8988T (cell line): ENCODE measurements around the gene SYNPO.

ENCODE experiments used
- DNase-seq: peaks from one replicate; pipeline ENCODE4 v3.0.0; 2011

The SYNPO gene

GRCh38 chr5:150608991-150609390, 31.5 kb upstream of the SYNPO start:
- DNase-seq: no peak

GRCh38 chr5:150609843-150610584, 30.4 kb upstream of the SYNPO start:
- DNase-seq: no peak

- no peak for DNase-seq
Measured at GRCh38 chr5:150611026-150611425, 29.4 kb upstream of the SYNPO start.

- no peak for DNase-seq
Measured at GRCh38 chr5:150612405-150612804, 28.1 kb upstream of the SYNPO start.

- no peak for DNase-seq
Measured at GRCh38 chr5:150612905-150613670, 27.4 kb upstream of the SYNPO start.

GRCh38 chr5:150613991-150614660, 26.3 kb upstream of the SYNPO start:
- no peak for DNase-seq

- no peak for DNase-seq
Measured at GRCh38 chr5:150614661-150615060, 25.8 kb upstream of the SYNPO start.

GRCh38 chr5:150615141-150615699, 25.2 kb upstream of the SYNPO start:
- DNase-seq: no peak

- DNase-seq: no peak
Measured at GRCh38 chr5:150616024-150616470, 24.4 kb upstream of the SYNPO start.

- DNase-seq: no peak
Measured at GRCh38 chr5:150616506-150616905, 24.0 kb upstream of the SYNPO start.

- no peak for DNase-seq
Measured at GRCh38 chr5:150618163-150618562, 22.3 kb upstream of the SYNPO start.

- DNase-seq: no peak
Measured at GRCh38 chr5:150618588-150619281, 21.7 kb upstream of the SYNPO start.

GRCh38 chr5:150619359-150620230, 20.9 kb upstream of the SYNPO start:
- DNase-seq: no peak

- no peak for DNase-seq
Measured at GRCh38 chr5:150621301-150621700, 19.2 kb upstream of the SYNPO start.

- no peak for DNase-seq
Measured at GRCh38 chr5:150622157-150622556, 18.3 kb upstream of the SYNPO start.

- DNase-seq: no peak
Measured at GRCh38 chr5:150623152-150623877, 17.1 kb upstream of the SYNPO start.

GRCh38 chr5:150623878-150624216, 16.6 kb upstream of the SYNPO start:
- no peak for DNase-seq

- peak; percentile 83 for DNase-seq
Measured at GRCh38 chr5:150624334-150625163, 15.9 kb upstream of the SYNPO start.

- no peak for DNase-seq
Measured at GRCh38 chr5:150625164-150625535, 15.3 kb upstream of the SYNPO start.
